GM12801 (cell line): ENCODE data around the gene COA8.

Source experiments
- CTCF ChIP-seq: IDR thresholded peaks from one replicate; pipeline ENCODE4 v1.5.1; 2011; ENCODE audit warnings: control low read depth; ENCODE audit not compliant: insufficient read length; ENCODE audit errors: extremely low read depth

COA8 gene

GRCh38 chr14:103607822-103608221 lies 45.1 kb downstream of the COA8 start:
- TF ChIP-seq CTCF: no peak

GRCh38 chr14:103611215-103611614 lies 48.5 kb downstream of the COA8 start:
- no peak for TF ChIP-seq CTCF

GRCh38 chr14:103613517-103613916 lies 50.8 kb downstream of the COA8 start:
- TF ChIP-seq CTCF: no peak

GRCh38 chr14:103616635-103617300 lies 54.0 kb downstream of the COA8 start:
- TF ChIP-seq CTCF: no peak

- TF ChIP-seq CTCF: no peak
These were observed 56.3 kb downstream of the COA8 start for GRCh38 chr14:103619057-103619456.

- no peak for TF ChIP-seq CTCF
These were observed 59.1 kb downstream of the COA8 start for GRCh38 chr14:103621860-103622259.

- no peak for TF ChIP-seq CTCF
These were observed 60.5 kb downstream of the COA8 start for GRCh38 chr14:103623308-103623707.

GRCh38 chr14:103623883-103624482 lies 61.2 kb downstream of the COA8 start:
- TF ChIP-seq CTCF: no peak
